KOPT-K1 (cell line): Measurements from ENCODE around the gene PCLO.
"Not testable (repeated sequence)": the region's sequence is repeated elsewhere in the genome, so short reads cannot be mapped to it uniquely, and the experiment has no call there.

Source experiments
- H3K27ac ChIP-seq: fragments of 200-600 bp; sonication (generic); 2 replicates; pipeline ENCODE4 v1.5.1; 2016; ENCODE audit warnings: antibody characterized with exemption, mild to moderate bottlenecking, low read depth, low read length; ENCODE audit not compliant: poor library complexity, severe bottlenecking
- H3K36me3 ChIP-seq: fragments of 200-600 bp; sonication (generic); 2 replicates; pipeline ENCODE4 v1.5.1; 2017; ENCODE audit warnings: antibody characterized with exemption, mild to moderate bottlenecking, low read length, moderate library complexity; ENCODE audit not compliant: insufficient read depth
- H3K9me3 ChIP-seq: fragments of 200-600 bp; sonication (generic); 2 replicates; pipeline ENCODE4 v1.5.1; 2017; ENCODE audit warnings: antibody characterized with exemption, low read length, mild to moderate bottlenecking; ENCODE audit not compliant: insufficient read depth, poor library complexity, severe bottlenecking

The PCLO gene

DNA sequence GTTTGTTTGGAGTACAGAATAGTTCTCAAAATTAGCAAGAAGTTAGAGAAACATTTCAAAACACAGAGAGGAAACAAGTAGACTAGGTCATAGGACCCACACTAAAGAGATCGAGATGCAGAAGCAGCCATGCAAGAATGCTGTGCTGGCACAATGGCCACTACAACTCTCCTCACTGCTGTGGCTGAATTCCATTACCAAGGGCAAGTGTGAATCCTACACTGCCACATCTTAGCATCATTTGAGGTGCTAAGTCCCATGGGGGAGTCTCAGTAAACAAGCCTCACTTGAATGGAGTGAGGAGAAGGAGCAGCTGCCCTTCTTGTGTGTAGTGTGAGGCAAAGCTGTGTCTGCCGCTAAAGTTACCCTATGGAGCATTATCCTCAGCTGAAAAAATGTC, 56.7 kb downstream of the PCLO start:
- H3K27ac ChIP-seq: no peak overlapping the region
- H3K9me3 ChIP-seq: no peaks in the 10 kb centered on the region
- H3K36me3 ChIP-seq: no peaks in the 10 kb centered on the region

DNA sequence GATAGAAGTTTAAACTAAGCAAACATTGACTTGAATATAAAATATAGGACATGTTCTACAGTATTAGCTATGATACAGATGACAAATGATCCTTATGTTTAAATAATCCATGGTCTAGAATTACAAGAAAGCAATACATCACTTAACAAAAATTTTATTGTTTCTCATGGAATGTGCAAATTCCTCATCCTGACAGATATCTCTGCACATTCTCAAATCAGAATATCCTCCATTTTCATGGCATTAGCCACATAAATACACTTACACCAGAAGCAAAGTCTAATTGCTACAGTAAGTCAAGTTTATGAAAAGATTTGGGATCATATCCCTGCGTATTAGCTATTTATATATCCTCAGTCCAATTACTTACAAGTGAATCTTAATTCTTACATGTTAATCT, 57.6 kb downstream of the PCLO start:
- H3K27ac ChIP-seq: no peak overlapping the region
- no peaks in the 10 kb centered on the region for H3K9me3 ChIP-seq
- H3K36me3 ChIP-seq: no peaks in the 10 kb centered on the region

DNA sequence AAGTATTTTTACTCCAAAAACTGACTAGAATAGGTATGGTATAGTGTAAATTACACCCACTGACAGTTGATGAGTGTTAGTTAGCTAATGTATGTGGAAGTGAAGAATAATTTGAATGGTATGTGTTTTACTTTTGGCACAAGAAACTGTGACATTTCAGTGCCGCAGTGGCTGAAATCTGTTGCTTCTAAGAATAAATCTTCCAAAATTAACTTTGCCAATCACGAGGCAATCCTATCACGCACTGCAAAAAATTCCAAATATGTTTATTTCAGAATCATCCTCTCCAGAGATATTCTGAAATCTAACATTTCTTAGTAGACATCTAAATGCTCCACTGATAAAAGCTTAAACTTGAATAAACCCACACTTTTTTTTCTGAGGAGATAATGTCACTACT, 61.2 kb downstream of the PCLO start:
- Histone ChIP-seq H3K36me3 (no peaks in the 10 kb centered on the region), H3K9me3 (no peaks in the 10 kb centered on the region), H3K27ac (no peak overlapping the region)

DNA sequence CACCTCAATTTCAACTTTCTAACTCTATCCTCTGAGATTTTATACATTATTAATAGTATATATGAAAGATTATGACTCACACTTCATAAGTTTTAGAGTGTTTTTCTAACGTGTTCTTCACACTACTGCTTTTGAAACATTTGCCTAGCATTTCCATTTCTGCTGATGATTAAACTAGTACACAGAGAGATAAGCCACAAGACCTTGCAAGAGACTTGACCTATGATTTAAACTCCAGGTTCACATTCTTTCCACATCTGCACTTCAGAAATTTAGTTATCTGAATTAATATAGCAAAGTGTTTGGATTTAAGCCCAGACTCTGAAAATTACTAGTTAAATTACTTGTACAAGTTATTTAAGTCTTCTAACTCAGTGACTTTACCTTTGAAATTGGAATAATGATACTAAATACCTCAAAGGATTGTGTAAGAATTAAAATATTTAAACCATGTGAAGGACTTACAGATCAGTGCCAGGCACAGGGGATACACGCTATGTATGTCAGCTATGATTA, 66.6 kb downstream of the PCLO start:
- Histone ChIP-seq H3K9me3 (no peaks in the 10 kb centered on the region), H3K36me3 (no peaks in the 10 kb centered on the region)

DNA sequence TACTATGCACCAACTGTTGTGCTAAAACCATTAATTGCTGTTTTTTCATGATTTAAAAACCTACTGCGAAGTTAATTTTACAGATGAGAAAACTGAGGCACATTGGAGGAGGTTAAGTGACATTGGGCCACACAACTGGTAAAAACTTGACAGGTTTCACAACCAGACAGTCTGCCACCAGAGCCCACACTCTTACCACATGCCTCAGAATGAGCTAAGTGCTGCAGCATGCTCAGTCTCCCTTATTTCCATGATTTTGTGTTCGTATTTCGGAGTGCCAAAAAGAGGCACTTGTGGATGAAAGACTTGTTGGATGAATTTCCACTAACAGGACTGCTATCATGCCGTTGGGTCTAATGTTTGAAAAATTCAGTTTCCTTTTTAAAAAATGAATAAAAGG, 77.4 kb downstream of the PCLO start:
- Histone ChIP-seq H3K36me3 (no peaks in the 10 kb centered on the region), H3K27ac (no peak overlapping the region), H3K9me3 (no peaks in the 10 kb centered on the region)

More for the DNA sequence above, 66.6 kb downstream of the PCLO start:
- no peak overlapping the region for H3K27ac ChIP-seq

DNA sequence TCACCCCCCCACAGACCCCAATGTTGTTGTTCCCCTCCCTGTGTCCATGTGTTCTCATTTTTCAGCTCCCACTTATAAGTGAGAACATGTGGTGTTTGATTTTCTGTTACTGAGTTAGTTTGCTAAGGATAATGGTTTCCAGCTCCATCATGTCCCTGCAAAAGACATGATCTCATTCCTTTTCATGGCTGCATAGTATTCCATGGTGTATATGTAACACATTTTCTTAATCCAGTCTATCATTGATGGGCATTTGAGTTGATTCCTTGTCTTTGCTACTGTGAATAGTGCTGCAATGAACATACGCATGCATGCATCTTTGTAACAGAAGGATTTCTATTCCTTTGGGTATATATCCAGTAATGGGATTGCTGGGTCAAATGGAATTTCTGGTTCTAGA, 82.8 kb downstream of the PCLO start:
- not testable (repeated sequence) for H3K27ac ChIP-seq, H3K36me3 ChIP-seq, H3K9me3 ChIP-seq

DNA sequence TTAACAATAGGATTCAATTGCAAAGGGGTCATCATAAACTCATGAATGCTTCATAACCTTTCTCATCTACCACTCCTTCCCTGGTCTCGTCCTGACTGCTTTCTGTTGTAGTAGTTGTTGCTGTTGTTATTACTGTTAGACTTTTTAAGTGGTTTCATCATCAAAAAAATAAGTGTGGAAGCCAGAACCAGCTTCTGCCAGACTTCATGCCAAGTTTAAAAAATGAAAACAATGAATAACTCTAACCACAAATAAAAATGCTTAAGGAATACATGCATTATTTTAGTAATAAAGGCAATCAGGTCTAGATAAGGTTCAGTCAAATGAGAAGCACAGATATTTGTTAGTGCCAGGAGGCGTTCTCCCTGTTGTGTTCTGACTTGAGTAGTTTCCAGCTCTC, 85.4 kb downstream of the PCLO start:
- H3K27ac ChIP-seq: no peak overlapping the region
- H3K36me3 ChIP-seq: no peaks in the 10 kb centered on the region
- H3K9me3 ChIP-seq: no peaks in the 10 kb centered on the region

DNA sequence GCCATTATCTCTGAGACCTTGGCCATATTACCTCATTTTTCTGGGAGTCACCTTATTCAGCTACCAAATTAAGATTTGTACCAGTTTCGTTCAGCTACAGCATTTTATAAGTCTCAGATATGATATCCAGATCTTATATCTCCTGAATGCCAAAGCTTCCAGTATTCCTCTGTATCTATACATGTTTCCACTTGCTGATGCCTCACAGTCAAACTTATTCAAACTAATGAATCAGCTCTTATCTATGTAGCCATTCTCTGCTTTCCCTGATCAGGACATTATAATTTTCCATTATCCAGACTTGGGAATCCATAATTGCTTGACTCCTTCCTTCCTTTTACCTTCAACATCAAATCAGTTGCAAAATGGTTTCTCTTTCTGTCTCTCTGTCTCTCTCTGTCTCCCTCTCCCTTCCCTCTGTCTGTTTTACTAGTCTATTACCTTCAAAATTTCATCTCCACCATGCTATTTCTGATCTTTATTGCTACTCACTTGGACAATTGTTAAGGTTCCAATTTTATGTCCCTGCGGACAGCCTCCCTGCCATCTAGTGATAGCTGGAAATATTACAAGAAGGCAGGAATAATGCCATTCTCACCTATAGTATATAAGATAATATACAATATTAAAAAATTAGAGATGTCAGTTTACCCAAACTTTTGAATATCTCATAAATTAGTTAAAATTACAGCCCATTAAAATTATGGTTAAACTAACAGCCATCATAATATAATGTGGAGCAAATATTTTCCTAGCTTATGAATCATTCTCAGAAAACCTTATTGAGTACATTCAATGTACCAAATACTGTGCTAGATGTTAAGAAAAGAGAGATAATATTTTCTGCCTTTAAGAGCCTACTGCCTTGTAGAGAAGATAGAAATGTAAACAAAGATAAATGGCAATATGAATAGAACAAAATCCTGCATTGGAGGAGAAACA, 89.8 kb downstream of the PCLO start:
- Histone ChIP-seq H3K36me3 (no peaks in the 10 kb centered on the region), H3K9me3 (no peaks in the 10 kb centered on the region), H3K27ac (no peak overlapping the region)

- no peaks in the 10 kb centered on the region for H3K36me3 ChIP-seq
- H3K9me3 ChIP-seq: no peaks in the 10 kb centered on the region
- H3K27ac ChIP-seq: no peak overlapping the region
Measured at GRCh38 chr7:83065714-83066113, 97.0 kb downstream of the PCLO start.

- Histone ChIP-seq H3K27ac (no peak overlapping the region), H3K36me3 (no peaks in the 10 kb centered on the region), H3K9me3 (no peaks in the 10 kb centered on the region)
Measured at GRCh38 chr7:83060218-83060617, 102.5 kb downstream of the PCLO start.

DNA sequence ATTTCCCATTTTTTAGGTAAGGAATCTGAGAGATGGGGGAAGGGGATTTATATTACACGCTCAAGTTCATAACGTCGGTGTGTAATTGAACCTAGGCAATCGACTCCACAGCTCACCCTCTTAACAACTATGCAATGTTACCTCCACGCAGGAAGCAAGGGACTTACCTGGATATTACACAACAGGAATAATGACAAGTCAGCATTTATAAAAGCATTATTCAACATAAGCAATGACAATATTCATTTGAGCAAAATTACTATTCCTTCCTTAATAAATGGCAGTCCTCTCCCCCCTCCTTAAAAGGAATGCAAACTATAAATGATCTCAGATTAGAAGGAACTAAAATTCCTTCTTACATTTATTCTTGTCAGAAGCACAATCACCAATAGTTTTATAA, 104.0 kb downstream of the PCLO start:
- Histone ChIP-seq H3K27ac (no peak overlapping the region), H3K9me3 (no peaks in the 10 kb centered on the region), H3K36me3 (no peaks in the 10 kb centered on the region)

- H3K27ac ChIP-seq: no peak overlapping the region
- no peaks in the 10 kb centered on the region for H3K9me3 ChIP-seq
- H3K36me3 ChIP-seq: no peaks in the 10 kb centered on the region
Measured at GRCh38 chr7:83055197-83055596, 107.5 kb downstream of the PCLO start.

DNA sequence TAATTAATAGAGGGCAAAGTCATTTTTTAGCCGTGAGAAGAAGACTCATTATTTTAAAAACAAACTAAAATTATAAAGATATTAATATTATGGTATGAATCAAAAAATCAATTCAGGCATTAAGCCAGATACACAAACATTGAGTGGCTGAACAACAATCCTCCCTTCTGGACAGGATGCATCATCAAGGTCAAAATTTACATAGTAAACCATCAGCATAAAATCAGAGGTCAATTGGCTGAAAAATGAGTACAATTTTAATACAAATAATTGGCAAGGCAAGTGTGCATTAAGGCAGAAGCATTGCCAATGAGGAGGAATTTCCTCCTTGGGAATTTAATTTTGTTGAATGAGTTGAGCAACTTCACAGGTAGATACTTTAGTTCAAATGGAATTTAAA, 108.2 kb downstream of the PCLO start:
- Histone ChIP-seq H3K36me3 (no peaks in the 10 kb centered on the region), H3K27ac (no peak overlapping the region), H3K9me3 (no peaks in the 10 kb centered on the region)

GRCh38 chr7:83053965-83054364, 108.7 kb downstream of the PCLO start:
- Histone ChIP-seq H3K9me3 (no peaks in the 10 kb centered on the region), H3K36me3 (no peaks in the 10 kb centered on the region), H3K27ac (no peak overlapping the region)

- H3K36me3 ChIP-seq: no peaks in the 10 kb centered on the region
- no peaks in the 10 kb centered on the region for H3K9me3 ChIP-seq
- H3K27ac ChIP-seq: no peak overlapping the region
Measured at GRCh38 chr7:83040484-83040883, 122.2 kb downstream of the PCLO start.

DNA sequence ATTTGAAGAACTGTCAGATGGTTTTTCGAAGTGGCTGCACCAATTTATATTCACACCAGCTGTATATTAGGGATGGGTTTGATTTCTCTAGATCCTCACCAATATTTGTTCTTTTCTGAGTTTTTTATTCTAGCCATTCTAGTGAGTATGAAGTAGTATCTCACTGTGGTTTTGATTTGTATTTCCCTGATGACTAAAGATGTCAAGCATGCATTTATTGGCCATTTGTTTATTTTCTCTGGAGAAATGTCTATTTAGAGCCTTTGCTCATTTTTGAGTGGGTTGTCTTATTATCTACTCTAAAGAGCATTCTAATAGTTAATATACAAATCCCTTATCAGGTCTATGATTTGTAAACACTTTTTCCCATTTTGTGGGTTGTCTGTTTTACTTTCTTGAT, 123.9 kb downstream of the PCLO start:
- Histone ChIP-seq H3K36me3 (no peaks in the 10 kb centered on the region), H3K9me3 (no peaks in the 10 kb centered on the region), H3K27ac (no peak overlapping the region)
